HG03439 (cell line): ENCODE results near the gene WDR18.
A peak's percentile ranks its signal among the peaks of the same experiment; 100 is the strongest.
"Not testable (repeated sequence)": the region's sequence is repeated elsewhere in the genome, so short reads cannot be mapped to it uniquely, and the experiment has no call there.

Source experiments
- ATAC-seq: cut with Tn5 transposase; IDR thresholded peaks from one replicate; pipeline ENCODE4 v1.9.1; 2021; ENCODE audit warnings: mild to moderate bottlenecking, moderate library complexity; ENCODE audit not compliant: unreplicated experiment

Gene WDR18

DNA sequence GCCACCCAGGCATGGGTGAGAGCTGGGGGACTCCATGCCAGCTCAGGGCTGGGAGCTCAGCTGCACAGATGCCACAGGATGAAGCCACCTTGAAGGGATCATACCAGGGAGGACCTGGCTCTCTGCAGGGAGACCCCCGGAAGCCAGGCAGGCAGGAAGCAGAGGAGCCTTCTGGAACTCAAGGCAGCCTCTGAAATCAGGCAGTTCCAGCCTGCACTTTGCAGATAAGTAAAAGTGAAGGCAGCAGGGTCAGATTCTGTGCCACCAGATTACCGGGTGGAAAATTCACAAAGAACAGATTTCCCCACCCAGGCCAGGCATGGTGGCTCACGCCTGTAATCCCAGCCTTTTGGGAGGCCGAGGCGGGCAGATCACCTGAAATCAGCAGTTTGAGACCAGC lies 34.2 kb downstream of the WDR18 start:
- ATAC-seq = no peak

DNA sequence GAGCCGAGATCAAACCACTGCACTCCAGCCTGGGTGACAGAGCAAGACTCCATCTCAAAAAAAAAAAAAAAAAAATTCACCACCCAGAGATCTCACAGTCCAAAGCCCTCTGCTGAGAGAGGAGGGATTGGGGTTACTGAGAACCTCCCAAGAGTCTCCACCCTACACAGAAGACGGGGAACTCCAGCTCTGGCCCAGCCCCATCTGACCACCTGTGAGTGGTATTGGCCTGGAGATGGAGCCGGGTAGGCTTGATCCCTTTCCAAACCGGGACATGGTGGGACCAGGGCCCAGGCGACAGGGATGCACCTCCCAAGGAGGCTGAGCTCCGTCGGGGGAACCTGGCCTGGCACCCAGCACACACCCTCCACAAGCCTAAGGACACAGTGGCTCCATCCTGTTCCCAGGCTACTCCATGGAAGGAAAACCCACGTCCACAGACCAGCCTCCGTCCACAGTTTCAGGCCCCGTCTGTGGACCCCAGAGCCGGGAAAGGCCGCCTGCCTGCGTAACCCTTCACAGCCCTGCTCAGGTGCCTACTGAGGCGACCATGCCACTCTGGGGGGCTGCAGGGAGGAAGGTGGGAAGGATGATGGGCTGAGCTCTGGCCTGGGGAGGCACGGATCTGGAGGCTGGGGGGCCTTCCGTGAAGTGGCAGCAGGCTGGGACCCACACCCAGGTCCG lies 34.9 kb downstream of the WDR18 start:
- ATAC-seq = no peak

DNA sequence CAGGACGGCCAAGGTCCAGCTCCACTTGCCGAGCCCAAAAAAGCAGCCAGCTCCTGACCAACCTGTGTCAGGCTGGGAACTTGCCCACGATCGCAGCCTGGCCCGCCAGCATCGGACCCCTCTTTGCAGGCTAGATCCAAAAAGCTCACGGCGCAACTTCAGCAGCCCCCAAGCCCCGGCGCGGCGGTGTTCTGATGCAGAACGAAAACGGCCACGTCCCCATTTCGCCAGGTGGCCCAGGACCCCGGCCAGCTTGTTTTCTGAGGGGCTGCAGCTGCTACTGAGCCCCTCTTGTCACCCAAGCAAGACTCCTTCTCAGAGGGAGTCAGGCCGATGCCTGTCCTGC lies 35.4 kb downstream of the WDR18 start:
- no peak for ATAC-seq

DNA sequence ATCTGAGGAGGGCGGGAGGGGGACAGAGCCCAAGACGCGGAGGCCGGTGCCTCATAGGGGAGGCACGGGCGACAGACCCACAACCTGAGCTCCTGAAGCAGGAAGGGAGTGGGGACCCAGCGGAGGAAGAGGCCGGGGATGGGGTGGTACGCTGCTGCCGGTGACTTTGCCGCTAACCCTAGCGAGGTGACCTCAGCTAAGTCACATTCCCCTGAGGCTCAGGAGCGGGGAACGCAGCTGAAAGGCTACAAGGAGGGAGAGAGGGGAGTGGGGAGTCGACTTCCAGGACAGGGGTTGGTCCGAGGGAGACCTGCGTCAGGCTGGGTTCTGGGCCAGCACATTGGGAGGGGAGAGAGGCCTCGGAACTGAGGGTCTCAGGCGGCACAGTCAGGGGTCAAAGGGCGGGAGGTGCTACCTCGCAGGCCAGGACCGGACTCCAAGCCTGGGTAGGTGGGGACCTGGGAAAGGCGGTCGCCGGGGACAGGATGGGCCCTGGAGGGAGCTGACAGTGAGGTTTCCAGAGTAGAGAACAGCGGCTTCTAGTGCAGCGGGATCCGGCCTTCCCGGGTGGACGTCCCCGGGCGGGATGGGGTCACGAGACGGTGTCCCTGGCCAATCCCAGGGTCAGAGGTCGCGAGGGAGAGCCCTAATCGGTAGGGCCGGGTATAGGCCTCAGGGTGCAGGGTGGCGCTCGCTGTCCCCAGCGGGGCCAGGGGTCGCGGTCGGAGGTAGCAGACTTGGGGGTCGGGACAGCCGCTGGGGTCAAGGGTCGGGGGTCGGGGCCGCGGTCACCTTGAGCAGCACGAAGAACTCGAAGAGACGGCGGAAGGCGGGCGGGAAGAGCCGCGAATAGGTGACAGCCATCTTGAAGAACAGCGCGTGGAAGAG lies 36.1 kb downstream of the WDR18 start:
- no peak for ATAC-seq

DNA sequence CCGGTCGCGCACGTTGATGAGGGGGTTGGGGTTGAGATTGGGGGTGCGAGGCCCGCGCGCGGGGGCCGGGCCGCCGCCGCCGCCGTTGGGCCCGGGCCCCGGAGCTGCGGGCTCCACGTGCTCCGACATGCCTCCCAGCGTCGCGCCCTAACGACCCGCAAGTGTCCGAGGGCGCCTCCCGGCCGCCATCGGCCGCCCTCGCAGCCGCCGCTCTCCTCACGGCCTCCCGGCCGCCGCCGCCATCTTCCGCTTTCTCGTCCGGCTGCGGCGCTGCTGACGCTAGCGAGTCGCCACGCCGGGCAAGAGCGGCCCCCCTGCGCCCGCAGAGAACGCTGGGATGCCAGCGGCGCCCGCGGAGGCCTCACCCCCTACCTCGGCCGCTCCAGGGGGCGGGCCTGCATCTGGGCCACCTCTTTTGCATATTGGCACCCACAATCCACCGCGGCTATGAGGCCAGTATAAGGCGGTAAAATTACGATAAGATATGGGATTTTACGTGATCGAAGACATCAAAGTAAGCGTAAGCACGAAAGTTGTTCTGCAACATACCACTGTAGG lies 36.8 kb downstream of the WDR18 start, which contains the start of gene TMEM259:
TSS of gene TMEM259 (minus strand) at position 256 of the 558 bp plus-strand sequence. CDS start at position 129, 127 bp downstream.
- ATAC-seq = peak; percentile 87

DNA sequence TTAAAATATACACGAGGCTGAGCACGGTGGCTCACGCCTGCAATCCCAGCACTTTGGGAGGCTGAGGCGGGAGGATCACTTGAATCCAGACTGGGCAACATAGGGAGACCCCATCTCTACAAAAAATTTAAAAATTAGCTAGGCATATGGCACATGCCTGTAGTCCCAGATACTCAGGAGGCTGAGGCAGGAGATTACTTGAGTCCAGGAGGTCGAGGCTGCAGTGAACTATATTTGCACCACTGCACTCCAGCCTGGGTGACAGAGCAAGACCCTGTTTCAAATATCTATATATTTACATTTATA lies 39.7 kb downstream of the WDR18 start:
- not testable (repeated sequence) for ATAC-seq

DNA sequence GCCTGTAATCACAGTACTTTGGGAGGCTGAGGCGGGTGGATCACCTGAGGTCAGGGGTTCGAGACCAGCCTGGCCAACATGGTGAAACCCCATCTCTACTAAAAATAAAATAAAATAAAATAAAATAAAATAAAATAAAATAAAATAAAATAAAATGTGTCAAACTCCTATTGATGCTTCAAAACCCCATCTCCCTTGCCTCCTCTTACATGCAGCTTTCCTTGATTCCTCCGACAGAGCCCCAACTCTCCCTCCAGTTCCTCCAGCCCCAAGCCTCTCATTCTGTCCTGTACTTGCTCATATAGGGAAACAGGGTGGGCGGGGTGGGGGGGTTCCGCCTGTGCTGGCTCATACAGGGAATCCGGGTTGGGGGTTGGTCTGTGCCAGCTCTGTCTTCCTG lies 40.9 kb downstream of the WDR18 start:
- ATAC-seq = not testable (repeated sequence)

DNA sequence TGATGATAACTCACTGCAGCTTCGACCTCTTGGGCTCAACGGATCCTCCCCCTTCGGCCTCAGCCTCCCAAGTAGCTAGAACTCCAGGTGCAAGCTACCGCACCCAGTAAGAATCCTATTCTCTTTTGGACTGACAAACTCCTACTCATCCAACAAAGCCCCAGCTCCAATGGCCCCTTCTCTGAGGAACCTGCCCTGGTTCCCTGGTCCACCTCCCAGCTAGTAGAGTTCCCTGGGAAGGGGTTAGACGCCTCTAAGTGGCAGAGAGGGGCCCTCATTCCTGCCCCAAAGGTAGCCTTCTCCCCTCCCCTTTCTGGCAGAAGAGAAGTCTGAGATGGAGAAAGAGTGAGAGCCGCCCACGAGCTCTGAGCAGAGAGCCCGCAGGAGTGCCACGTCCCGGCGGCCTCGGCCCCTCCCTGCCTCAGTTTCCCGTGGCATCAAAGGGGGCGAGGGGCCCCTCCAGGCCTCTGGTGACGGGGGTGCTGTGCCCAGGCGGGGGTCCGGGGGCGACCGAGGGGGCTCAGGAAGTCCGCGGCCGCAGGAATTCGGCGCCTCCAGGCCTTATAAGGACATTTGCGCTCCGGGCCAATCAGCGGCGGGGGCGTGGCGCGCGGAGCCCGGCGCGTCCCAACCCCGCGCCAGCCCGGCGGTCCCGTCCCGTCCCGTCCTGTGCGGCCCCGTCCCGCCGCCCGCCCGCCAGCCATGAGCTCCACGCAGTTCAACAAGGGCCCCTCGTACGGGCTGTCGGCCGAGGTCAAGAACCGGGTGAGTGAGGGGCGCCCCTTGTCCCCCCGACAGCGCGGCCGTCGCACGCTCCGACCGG lies 42.0 kb downstream of the WDR18 start, which contains the start of gene CNN2:
TSS of gene CNN2 (plus strand) at position 649 of the 823 bp plus-strand sequence. CDS start at position 703, 54 bp downstream.
- ATAC-seq = peak; percentile 48

DNA sequence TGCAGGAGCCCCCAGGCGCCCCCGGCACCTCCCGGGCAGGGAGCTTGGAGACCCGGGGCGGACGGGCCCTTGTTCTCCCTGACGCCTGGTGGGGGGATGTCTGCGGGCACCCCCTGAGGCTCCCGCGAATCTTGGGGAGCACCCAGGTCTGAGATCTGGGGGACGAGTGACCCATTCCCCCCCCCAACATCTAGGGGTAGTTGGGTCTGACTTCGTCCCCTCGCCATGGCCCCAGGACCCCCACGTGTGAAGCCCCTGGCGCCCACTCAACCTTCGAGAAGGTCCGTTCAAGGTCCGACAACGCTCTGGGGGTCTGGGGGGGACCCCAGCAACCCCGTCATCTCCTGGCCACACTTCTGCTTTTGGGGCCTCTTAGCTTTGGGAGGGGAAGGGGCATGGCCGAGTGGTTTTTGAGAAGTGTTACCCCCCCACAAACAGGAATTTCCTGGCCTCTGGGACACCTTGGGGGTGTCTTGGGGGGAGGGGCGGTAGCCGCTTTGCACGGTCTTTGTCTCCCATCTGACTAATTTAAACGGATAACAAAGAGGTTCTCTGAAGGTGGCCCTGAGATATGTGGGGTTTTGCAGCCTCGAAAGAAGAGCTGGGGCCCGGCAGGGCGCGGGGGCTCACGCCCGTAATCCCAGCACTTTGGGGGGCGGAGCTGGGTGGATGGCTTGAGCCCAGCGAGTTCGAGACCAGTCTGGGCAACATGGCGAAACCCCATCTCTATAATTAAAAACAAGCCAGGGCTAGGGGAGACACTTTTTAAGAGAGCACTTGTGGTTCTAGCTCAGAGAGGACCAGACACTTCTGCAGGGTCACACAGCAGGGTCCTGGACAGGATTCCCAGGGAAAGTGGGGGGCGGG lies 42.9 kb downstream of the WDR18 start:
- ATAC-seq = no peak

DNA sequence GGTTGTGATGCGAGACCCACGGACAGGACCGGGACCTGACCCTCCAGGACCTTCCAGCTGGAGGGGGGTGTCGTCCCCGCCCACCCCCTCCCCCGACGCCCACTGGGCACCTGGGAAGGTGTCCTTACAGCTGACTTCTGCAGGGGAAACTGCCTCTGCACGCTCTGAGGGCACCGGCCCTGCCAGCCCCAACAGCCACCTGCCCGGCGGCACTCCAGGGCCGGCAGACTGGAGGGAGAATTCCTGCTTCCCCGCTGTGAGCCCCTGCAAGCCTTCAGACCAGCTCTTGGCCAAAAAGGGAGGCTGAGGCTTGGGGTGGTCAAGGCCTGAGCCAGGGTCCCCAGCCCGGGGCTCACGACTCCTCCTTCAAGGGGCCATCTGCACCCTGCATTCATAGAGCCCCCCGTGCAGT lies 43.5 kb downstream of the WDR18 start:
- ATAC-seq = no peak

DNA sequence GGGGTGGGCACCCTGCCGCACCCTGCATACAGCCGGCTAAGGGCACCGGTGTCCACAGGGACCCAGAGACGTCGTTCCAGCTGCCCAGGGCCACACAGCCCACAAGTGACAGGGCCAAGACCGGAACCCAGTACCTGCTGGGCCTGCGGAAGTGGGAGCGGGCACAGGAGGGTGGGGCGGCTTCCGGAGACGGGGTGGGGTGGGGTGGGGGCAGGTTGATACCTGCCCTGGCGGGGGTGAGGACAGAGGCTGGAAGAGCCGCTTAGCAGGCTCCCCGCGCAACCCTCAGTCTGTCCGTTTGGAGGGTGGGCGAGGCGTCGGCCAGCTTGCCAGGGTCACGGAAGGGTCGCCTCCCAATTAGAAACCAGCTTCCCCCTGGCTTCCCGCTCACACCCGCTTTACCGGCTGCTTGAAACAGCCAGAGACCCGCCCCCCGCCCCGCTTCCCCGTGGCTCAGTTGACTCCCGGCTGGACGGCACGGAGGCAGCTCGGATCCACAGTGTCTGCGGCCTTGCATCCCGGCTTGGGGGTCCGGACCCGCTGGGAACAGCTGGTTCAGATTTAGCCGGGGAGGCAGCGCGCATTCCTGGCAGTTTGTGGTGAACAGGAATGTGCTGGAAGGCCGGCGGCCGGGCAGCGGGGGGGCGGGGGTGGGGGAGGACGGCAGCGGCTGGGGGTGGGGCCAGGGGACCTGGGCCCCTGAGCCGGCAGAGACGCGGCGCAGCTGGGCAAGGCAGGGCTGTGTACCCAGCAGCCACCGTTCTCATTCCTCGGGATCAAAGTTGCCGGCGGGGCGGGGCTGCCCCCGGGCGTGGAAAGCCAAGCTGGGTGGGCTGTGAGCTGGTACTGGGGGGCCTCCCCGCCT lies 44.1 kb downstream of the WDR18 start:
- ATAC-seq = no peak

DNA sequence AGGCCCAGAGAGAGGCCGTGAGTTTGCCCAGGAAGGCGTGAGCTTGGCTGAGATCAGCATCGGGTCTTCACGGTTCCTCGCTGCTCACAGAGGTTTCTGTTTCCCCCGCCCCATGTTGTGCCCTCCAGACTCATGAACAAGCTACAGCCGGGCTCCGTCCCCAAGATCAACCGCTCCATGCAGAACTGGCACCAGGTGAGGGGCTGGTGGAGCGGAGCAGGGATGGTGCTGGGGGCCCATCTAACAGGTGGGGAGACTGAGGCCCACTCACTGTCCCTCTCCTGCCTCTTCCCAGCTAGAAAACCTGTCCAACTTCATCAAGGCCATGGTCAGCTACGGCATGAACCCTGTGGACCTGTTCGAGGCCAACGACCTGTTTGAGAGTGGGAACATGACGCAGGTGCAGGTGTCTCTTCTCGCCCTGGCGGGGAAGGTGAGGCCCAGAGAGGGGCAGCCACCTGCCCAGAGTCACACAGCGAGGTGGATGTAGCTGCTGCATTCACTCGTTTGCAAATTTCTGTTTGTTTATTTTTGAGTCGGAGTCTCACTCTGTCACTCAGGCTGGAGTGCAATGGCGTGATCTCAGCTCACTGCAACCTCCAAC lies 48.2 kb downstream of the WDR18 start:
- no peak for ATAC-seq

DNA sequence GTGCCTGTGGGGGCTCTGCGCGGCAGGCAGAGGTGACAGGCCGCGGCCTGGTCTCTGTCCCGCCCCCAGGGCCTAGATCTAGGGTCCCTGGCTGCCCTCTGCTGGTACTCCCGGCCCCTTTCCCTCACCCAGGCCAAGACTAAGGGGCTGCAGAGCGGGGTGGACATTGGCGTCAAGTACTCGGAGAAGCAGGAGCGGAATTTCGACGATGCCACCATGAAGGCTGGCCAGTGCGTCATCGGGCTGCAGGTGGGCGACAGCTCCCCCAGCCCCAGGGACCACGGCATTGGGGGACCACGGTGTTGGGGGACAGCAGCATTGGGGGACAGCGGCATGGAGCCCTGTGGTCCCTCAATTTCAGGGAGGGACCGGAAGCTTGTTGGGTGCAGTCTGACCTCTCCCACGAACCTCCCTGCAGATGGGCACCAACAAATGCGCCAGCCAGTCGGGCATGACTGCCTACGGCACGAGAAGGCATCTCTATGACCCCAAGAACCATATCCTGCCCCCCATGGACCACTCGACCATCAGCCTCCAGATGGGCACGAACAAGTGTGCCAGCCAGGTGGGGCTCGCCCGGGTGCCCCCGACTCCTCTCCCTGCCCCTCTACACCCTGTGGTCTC lies 52.0 kb downstream of the WDR18 start:
- ATAC-seq = no peak

DNA sequence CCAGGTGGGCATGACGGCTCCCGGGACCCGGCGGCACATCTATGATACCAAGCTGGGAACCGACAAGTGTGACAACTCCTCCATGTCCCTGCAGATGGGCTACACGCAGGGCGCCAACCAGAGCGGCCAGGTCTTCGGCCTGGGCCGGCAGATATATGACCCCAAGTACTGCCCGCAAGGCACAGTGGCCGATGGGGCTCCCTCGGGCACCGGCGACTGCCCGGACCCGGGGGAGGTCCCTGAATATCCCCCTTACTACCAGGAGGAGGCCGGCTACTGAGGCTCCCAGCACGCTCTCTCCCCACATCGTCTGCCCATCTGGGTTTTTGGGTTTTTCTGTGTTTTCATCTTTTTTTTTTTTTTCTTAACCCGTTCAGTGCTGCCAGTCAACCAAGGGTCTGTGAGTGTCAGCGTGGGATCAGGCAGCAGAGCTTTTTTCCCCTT lies 53.5 kb downstream of the WDR18 start:
- ATAC-seq = no peak

DNA sequence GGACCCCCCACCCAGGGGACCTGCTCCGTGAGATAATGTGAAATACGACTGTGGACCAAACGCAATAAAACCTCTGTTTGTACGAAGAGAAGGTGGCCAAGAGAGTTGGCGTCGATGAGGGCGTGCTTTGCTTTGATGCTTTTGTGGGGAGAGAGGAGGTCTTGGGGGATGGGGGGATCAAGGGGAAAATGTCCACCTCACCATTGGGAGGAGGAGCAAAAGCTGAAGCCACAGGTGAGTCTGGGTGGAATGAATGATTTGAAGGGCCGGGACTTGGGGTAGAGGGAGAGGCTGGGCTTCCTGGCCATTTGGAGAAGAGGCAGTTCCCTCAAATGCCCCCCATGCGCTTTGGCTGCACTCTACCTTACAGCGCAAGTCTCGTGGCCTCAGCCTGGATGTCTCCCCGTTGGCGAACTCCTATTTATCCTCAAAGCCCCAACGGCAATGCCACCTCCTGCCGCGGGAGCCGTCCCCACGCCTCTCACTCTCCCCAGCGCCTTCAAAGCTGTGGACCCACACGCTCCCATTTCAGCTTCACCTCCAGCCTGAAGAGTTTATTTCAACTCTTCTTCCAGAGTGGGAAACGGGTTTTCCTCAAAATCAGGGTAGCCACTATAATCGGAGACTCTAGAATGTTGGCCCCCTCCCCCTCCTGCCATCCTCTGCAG lies 55.0 kb downstream of the WDR18 start:
- ATAC-seq = no peak

DNA sequence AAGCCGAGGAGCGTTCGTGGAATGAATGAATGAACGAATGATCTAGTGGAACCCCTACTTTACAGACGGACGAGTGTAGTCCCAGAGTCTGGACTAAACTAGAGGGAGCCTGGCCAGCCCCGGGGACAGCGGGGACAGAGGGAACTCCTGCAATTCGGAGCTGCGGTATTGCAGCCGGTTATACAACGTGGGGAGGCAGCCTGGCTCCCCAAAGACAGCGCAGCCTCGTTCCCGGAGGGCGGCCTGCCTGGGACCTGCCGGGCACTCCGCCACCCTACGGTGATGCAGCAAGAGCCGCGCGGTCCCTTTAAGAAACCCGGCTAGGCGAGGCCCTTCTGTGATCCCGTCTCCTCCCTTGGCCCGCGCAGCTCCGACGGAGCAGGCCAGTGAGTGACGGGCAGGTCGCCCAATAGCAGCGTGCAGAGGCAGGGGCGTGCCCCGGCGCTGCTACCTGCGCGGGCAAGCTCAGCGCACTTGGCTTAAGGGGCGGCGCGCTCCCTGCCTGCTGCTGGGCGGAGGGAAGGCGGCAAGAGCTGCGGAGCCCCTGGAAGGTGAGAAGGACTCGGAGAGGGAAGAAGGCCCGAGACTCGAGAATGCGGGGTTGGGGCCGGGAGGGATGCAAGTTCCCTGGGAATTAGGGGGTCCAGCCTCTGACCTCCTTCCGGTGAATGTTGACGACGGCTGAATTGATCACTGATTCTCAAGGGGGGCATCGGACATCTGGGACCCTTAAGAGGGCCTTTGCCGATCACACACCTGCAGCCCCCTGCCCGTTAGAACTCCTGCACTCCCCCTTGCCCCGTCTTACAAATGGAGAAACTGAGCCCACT lies 55.7 kb downstream of the WDR18 start, which contains the start of gene ABCA7:
TSS of gene ABCA7 (plus strand) at position 462 of the 830 bp plus-strand sequence. CDS start 1,255 bp downstream, outside the sequence.
- peak; percentile 67 for ATAC-seq
